Heart right ventricle (tissue), 16 donors: ENCODE data around the gene PCARE. TPM values are rescaled to one million over a fixed set of nuclear protein-coding genes. Genes with fewer than 3 reads are reported as not detected.
"Not testable (repeated sequence)": the region's sequence is repeated elsewhere in the genome, so short reads cannot be mapped to it uniquely, and the experiment has no call there.

Experiments
- ATAC-seq, 8 donors: fragments of 200-7000 bp; cut with Tn5 transposase; one replicate each; pipeline ENCODE4 v1.9.1; 2020; ENCODE audit warnings: mild to moderate bottlenecking in 8 of 8, moderate library complexity in 8 of 8, moderate number of reproducible peaks in 1 of 8
- DNase-seq, 2 donors: peaks; one replicate each; pipeline ENCODE4 v3.0.0-alpha.2; 2020
- H3K27ac ChIP-seq, 10 donors: fragments of 200-600 bp; sonication (generic) in 2 of 10; one replicate each; pipeline versions ENCODE4 v1.5.0 to v1.8.0; 2020 to 2022; ENCODE audit warnings: mild to moderate bottlenecking in 3 of 10
- H3K27me3 ChIP-seq, 7 donors: fragments of 200-600 bp; one replicate each; pipeline ENCODE4 v1.8.0; 2021 to 2022; ENCODE audit warnings: mild to moderate bottlenecking in 2 of 7
- H3K36me3 ChIP-seq, 9 donors: fragments of 200-600 bp; sonication (generic) in 1 of 9; one replicate each; pipeline versions ENCODE4 v1.5.0 to v1.8.0; 2020 to 2022; ENCODE audit warnings: mild to moderate bottlenecking in 2 of 9
- H3K4me1 ChIP-seq, 9 donors: fragments of 200-600 bp; sonication (generic) in 1 of 9; one replicate each; pipeline versions ENCODE4 v1.5.0 to v1.8.0; 2020 to 2022; ENCODE audit warnings: mild to moderate bottlenecking in 4 of 9
- H3K4me3 ChIP-seq, 10 donors: fragments of 200-600 bp; sonication (generic) in 2 of 10; one replicate each; pipeline versions ENCODE4 v1.5.0 to v1.8.0; 2020 to 2022; ENCODE audit warnings: mild to moderate bottlenecking in 7 of 10, moderate library complexity in 2 of 10
- H3K9me3 ChIP-seq, 11 donors: fragments of 200-600 bp in 10 of 11; sonication (generic) in 2 of 11; one replicate each; pipeline versions ENCODE4 v1.5.0 to v1.8.0; 2013 to 2022; ENCODE audit warnings: mild to moderate bottlenecking in 2 of 11, control low read depth in 1 of 11, moderate library complexity in 1 of 11
- WGBS, 2 donors: extraction: QIAGEN DNeasy Blood & Tissue Kit; methylation state at CpG; one replicate each; pipeline ENCODE4 v1.1.7; 2013; ENCODE audit warnings: inconsistent platforms in 1 of 2; 5-methylcytosine and 5-hydroxymethylcytosine counted together
- intact Hi-C, 10 donors: fragments of 100-400 bp; cut with DNase I; formaldehyde crosslinking; loops; one replicate each; pipeline versions ENCODE4 v1.11.1 to v1.14.2; 2022
- polyA plus RNA-seq, 2 donors: library from polyadenylated mRNA; stranded (reverse); fragments of 200-250 nt; gene quantifications; one replicate each; pipeline ENCODE4 v1.2.3, GENCODE V29; 2013
- total RNA-seq, 10 donors: library from RNA; stranded (reverse); fragmentation: NEBNext Ultra II Directional in 3 of 10; extraction: Animal tissue kit (Norgen Biotek cat#: 25700) in 3 of 10; gene quantifications; one replicate each; pipeline versions ENCODE4 v1.2.1 to v1.2.4, GENCODE V29; 2021 to 2023
- TF ChIP-seq, protein P1 (sequence below), 9 donors: fragments of 200-600 bp; sonication (generic) in 2 of 9; IDR thresholded peaks; one replicate each; pipeline versions ENCODE4 v1.5.0 to v1.8.0; 2021 to 2022; ENCODE audit warnings: antibody characterized with exemption in 9 of 9, mild to moderate bottlenecking in 5 of 9, moderate library complexity in 1 of 9
- donor health status: Arrhythmogenic right ventricular cardiomyopathy.
- donor health status: ischemic (EF 13 %, LVEDD 7.1; RV severe dilation, severe dysfunction).
- donor health status: healthy with polysubstance abuse.
- donor health status: DM: no; HTN: yes; CAD: no.
- donor health status: DM: no; HTN: no; CAD: no.
- donor health status: ischemic (EF 25% LVEDD 6.9; RV normal size, moderate dysfunction).
- donor health status: ischemic (EF 25% LVEDD 5.7; RV mildly dilated, moderate dysfunction).
- donor health status: healthy.
- donor health status: DM: yes; HTN: yes; CAD: no.
- donor health status: Ischemic cardiomyopathy.
- donor health status: ischemic (EF 35%, LVEDD 5.7; RV mildly dilated, moderate dysfunction).
- donor health status: nonischemic (EF 11% LVEDD 7.7; RV severe dilation, severe dysfunction).
- donor health status: DM: yes; HTN: yes; CAD: no.
- donor health status: PGD.
- donor health status: ischemic (EF 29% LVEDD 5.4; RV normal size, mild dysfunction).
- donor health status: nonischemic (EF 23%, LVEDD 6.1; RV moderate dilation, normal function).

Gene PCARE
- total and polyA plus RNA-seq, 12 donors: 0.04 to 3.3 (median 1.1) TPM

DNA sequence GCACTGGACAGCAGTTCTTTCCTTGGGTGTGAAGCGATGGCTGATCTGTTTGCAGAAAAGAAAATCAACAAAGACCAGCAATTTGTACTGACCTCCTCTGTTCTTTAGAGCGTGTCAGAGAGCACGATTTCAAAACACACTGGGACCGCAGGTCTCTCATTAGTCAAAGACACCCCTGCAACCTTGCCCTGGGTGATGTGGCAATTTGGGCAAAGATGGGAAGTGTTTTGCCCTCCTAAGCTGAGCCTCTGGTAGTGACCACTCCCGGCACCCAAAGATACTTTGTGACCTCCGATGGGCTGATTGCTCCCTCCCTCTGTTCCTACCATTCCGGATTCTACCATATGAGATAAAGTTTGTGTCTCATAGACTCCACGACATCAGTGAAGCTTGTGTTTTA is 22.6 kb upstream of the PCARE start:
- no peak for DNase-seq
- 91% methylated on average over 8 of the region's 8 CpGs for WGBS, 2 donors
- H3K36me3 ChIP-seq: no peaks in the 10 kb centered on the region
- H3K9me3 ChIP-seq: no peaks in the 10 kb centered on the region
- H3K27ac ChIP-seq: no peak overlapping the region
- H3K4me3 ChIP-seq: no peak overlapping the region
- intact Hi-C loops: no loop called here
- TF ChIP-seq, protein P1, sequence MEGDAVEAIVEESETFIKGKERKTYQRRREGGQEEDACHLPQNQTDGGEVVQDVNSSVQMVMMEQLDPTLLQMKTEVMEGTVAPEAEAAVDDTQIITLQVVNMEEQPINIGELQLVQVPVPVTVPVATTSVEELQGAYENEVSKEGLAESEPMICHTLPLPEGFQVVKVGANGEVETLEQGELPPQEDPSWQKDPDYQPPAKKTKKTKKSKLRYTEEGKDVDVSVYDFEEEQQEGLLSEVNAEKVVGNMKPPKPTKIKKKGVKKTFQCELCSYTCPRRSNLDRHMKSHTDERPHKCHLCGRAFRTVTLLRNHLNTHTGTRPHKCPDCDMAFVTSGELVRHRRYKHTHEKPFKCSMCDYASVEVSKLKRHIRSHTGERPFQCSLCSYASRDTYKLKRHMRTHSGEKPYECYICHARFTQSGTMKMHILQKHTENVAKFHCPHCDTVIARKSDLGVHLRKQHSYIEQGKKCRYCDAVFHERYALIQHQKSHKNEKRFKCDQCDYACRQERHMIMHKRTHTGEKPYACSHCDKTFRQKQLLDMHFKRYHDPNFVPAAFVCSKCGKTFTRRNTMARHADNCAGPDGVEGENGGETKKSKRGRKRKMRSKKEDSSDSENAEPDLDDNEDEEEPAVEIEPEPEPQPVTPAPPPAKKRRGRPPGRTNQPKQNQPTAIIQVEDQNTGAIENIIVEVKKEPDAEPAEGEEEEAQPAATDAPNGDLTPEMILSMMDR (IDR thresholded peaks at IDR 0.05): no peak
- no peaks in the 10 kb centered on the region for H3K27me3 ChIP-seq
- peak in 1 of 8 donors; percentile 23 for ATAC-seq
- no peaks in the 10 kb centered on the region for H3K4me1 ChIP-seq

DNA sequence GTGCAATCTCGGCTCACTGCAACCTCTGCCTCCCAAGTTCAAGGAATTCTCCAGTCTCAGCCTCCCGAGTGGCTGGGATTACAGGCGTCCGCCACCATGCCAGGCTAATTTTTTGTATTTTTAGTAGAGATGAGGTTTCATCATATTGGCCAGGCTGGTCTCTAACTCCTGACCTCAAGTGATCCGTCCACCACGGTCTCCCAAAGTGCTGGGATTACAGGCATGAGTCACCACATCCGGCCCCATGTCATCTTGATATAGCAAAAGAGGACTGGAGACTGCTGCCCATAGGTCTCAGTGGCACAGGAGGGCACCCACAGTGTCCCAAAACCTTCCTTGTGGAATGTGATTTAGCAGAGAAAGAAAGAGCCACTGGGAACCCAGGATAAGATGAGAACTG is 16.0 kb upstream of the PCARE start:
- H3K36me3 ChIP-seq, H3K9me3 ChIP-seq, ATAC-seq, intact Hi-C loops, H3K4me3 ChIP-seq, DNase-seq, H3K27me3 ChIP-seq, H3K27ac ChIP-seq, H3K4me1 ChIP-seq: not testable (repeated sequence)
- 85 to 92% methylated on average over 7 of the region's 7 CpGs for WGBS, 2 donors

DNA sequence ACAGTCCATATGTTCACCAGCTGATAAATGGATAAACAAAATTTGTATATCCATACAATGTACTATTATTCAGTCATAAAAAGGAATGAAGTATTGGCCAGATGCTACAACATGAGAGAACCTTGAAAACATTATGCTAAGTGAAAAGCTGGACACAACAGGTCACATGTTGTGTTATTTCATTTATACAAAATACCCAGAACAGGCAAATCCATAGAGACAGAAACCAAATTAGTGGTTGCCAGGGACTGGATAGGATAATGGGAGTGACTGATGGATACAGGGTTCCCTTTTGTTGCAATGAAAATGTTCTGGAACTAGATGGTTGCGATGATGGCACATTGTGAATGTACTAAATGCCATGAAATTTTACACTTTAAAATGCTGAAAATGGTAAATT is 10.2 kb upstream of the PCARE start:
- 94% methylated on average over 1 of the region's 1 CpG for WGBS, 2 donors
- TF ChIP-seq, protein P1 (IDR thresholded peaks at IDR 0.05): no peak
- Histone ChIP-seq H3K36me3 (no peaks in the 10 kb centered on the region), H3K4me3 (no peak overlapping the region), H3K27me3 (peaks cover 0 to 4% (median 0%) of the 10 kb centered on the region in 7 donors), H3K27ac (no peak overlapping the region), H3K4me1 (peaks cover 0 to 15% (median 0%) of the 10 kb centered on the region in 9 donors), H3K9me3 (peaks cover 0 to 21% (median 9%) of the 10 kb centered on the region in 11 donors)
- intact Hi-C loops: no loop called here
- no peak for DNase-seq
- ATAC-seq: no peak

DNA sequence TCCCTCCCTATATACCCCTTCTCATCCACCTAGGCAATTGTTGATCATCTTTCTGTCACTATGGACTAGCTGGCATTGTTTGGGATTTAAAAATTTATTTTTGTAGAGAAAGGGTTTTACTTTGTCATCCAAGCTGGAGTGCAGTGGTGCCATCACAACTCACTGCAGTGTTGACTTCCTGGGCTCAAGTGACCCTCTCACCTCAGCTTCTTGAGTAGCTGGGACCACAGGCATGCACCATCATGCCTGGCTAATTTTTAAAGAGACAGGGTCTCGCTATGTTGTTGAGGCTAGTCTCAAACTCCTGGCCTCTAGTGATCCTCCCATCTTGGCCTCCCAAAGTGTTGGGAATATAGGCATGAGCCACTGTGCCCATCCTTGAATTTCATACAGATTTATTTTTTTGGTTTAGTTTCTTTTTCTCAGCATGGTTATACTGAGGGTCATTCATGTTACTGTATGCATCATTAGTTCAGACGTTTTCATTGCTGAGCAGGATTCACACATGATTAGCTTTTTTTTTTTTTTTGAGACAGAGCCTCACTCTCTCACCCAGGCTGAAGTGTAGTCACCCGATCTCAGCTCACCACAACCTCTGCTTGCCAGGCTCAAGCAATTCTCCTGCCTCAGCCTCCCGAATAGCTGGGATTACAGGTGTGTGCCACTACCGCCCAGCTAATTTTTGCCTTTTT is 8.6 kb upstream of the PCARE start:
- DNase-seq (no peak), ATAC-seq (no peak)
- intact Hi-C loops: no loop called here
- H3K36me3 ChIP-seq: no peaks in the 10 kb centered on the region
- peaks cover 0 to 15% (median 0%) of the 10 kb centered on the region in 9 donors for H3K4me1 ChIP-seq
- no peak overlapping the region for H3K4me3 ChIP-seq
- TF ChIP-seq, protein P1 (IDR thresholded peaks at IDR 0.05): no peak
- H3K9me3 ChIP-seq: peaks cover 0 to 35% (median 9%) of the 10 kb centered on the region in 11 donors
- H3K27ac ChIP-seq: no peak overlapping the region
- no peaks in the 10 kb centered on the region for H3K27me3 ChIP-seq
- 83 to 84% methylated on average over 5 of the region's 5 CpGs for WGBS, 2 donors
